ENCODE data around the gene PWWP2A. TPM values are rescaled to one million over a fixed set of nuclear protein-coding genes. Genes with fewer than 3 reads are reported as not detected.

PWWP2A gene
- total and polyA plus RNA-seq, 2 donors (not counting 1 experiment from before 2014, with no cell fraction given): 10.4 to 17.0 TPM

DNA sequence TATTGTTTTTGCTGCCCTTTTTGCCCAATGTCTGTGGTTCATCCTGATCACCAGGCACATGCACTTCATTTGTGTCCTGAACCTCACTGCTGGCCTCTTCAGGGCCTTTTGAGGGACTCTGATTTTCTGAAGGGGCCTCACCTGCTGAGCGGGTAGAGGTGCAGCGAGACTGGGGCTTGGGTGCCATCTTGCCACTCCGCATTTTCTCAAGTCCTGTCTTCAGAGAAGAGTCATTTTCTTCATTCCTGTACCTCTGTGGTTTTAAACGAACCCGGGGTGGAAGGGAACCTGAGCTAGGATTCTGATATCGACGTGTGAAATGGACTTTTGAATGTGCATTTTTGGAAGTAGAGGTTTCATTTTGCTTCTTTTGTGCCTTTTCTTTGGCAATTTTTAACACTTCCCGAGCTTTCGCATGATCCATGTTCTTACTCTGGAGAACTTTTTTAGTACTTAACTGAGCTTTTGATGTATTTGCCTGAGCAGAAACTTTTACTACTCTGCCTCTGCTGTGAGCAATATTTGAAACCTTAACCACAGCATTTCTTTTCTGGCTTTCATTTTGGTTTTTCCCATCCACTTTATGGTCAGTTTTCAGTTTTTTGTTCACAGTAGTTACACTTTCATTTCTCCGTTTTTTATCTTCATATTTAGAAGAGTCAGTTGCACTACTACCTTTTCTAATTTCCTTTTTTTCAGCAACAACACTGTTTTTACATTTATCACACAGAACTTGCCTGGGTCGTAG lies 26.1 kb downstream of the PWWP2A start:
- no peak for DNase-seq (ENCODE audit: low read depth in 2 of 2)
- H3K27ac ChIP-seq (ENCODE audit: insufficient read depth, low read length): no peak overlapping the region
- H4K20me1 ChIP-seq (ENCODE audit: control insufficient read depth, extremely low read depth, insufficient read depth, low read length): no peaks in the 10 kb centered on the region
- no peaks in the 10 kb centered on the region for H3K27me3 ChIP-seq (ENCODE audit: control insufficient read depth, insufficient read depth, low read length)
- no peak overlapping the region for H3K4me2 ChIP-seq (ENCODE audit: extremely low read depth, insufficient read depth, low read length)
- TF ChIP-seq EZH2 (IDR thresholded peaks at IDR 0.05; ENCODE audit: low read length, missing control alignments): no peak
- TF ChIP-seq CTCF (conservative IDR thresholded peaks at IDR 0.05 in 1 of 2, IDR thresholded peaks at IDR 0.05 in 1 of 2; ENCODE audit: low read depth in 1 of 2, low read length in 2 of 2): no peak
- no peak overlapping the region for H3K4me3 ChIP-seq (replicated peaks in 1 of 4; ENCODE audit: control extremely low read depth in 1 of 4, insufficient read depth in 1 of 4, low read depth in 3 of 4, low read length in 4 of 4)
- no peaks in the 10 kb centered on the region for H3K9me3 ChIP-seq (ENCODE audit: control insufficient read depth, insufficient read depth, low read depth, low read length)
- H2AFZ ChIP-seq (ENCODE audit: low read length): no peak overlapping the region
- H3K4me1 ChIP-seq (ENCODE audit: control insufficient read depth, extremely low read depth, insufficient read depth, low read length): no peaks in the 10 kb centered on the region
- no peak overlapping the region for H3K9ac ChIP-seq (ENCODE audit: insufficient read depth, low read length)
- peaks cover 5% of the 10 kb centered on the region for H3K36me3 ChIP-seq (ENCODE audit: control insufficient read depth, insufficient read depth, low read length)
- H3K79me2 ChIP-seq (ENCODE audit: control insufficient read depth, insufficient read depth, low read length): peaks cover 5% of the 10 kb centered on the region

- H3K27ac ChIP-seq (ENCODE audit: insufficient read depth, low read length): no peak overlapping the region
- no peak for TF ChIP-seq EZH2 (IDR thresholded peaks at IDR 0.05; ENCODE audit: low read length, missing control alignments)
- TF ChIP-seq CTCF (conservative IDR thresholded peaks at IDR 0.05 in 1 of 2, IDR thresholded peaks at IDR 0.05 in 1 of 2; ENCODE audit: low read depth in 1 of 2, low read length in 2 of 2): no peak
- H3K4me3 ChIP-seq (replicated peaks in 1 of 4; ENCODE audit: control extremely low read depth in 1 of 4, insufficient read depth in 1 of 4, low read depth in 3 of 4, low read length in 4 of 4): no peak overlapping the region
- DNase-seq (ENCODE audit: low read depth in 2 of 2): no peak
- no peaks in the 10 kb centered on the region for H3K9me3 ChIP-seq (ENCODE audit: control insufficient read depth, insufficient read depth, low read depth, low read length)
- H3K27me3 ChIP-seq (ENCODE audit: control insufficient read depth, insufficient read depth, low read length): no peaks in the 10 kb centered on the region
- no peaks in the 10 kb centered on the region for H3K4me1 ChIP-seq (ENCODE audit: control insufficient read depth, extremely low read depth, insufficient read depth, low read length)
- H4K20me1 ChIP-seq (ENCODE audit: control insufficient read depth, extremely low read depth, insufficient read depth, low read length): no peaks in the 10 kb centered on the region
- H3K4me2 ChIP-seq (ENCODE audit: extremely low read depth, insufficient read depth, low read length): no peak overlapping the region
- H3K79me2 ChIP-seq (ENCODE audit: control insufficient read depth, insufficient read depth, low read length): peaks cover 5% of the 10 kb centered on the region
- H3K9ac ChIP-seq (ENCODE audit: insufficient read depth, low read length): no peak overlapping the region
- peaks cover 5% of the 10 kb centered on the region for H3K36me3 ChIP-seq (ENCODE audit: control insufficient read depth, insufficient read depth, low read length)
- H2AFZ ChIP-seq (ENCODE audit: low read length): no peak overlapping the region
Measured at GRCh38 chr5:160092514-160092913, 26.7 kb downstream of the PWWP2A start.

DNA sequence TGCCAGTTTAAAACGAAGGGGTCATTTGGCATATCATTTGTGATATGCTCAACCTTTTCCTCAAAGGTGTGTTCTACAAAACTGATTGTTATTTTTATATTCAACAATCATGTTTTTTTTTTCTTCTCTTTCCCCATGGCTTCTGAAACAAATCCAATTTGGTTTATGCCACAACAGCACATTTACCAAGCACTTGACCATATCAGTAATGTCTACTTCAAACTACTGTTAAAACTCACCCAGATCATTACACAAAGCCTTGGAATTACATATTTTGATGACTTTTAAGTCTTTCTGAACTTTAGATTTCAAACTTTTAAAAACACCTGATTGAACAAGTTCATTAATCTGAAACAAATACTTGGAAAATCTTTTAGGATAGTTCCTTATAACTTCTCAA lies 29.2 kb downstream of the PWWP2A start:
- TF ChIP-seq CTCF (conservative IDR thresholded peaks at IDR 0.05 in 1 of 2, IDR thresholded peaks at IDR 0.05 in 1 of 2; ENCODE audit: low read depth in 1 of 2, low read length in 2 of 2): no peak
- TF ChIP-seq EZH2 (IDR thresholded peaks at IDR 0.05; ENCODE audit: low read length, missing control alignments): no peak
- DNase-seq (ENCODE audit: low read depth in 2 of 2): no peak
- H3K9ac ChIP-seq (ENCODE audit: insufficient read depth, low read length): no peak overlapping the region
- no peaks in the 10 kb centered on the region for H3K9me3 ChIP-seq (ENCODE audit: control insufficient read depth, insufficient read depth, low read depth, low read length)
- H3K4me1 ChIP-seq (ENCODE audit: control insufficient read depth, extremely low read depth, insufficient read depth, low read length): no peaks in the 10 kb centered on the region
- H2AFZ ChIP-seq (ENCODE audit: low read length): no peak overlapping the region
- H3K27ac ChIP-seq (ENCODE audit: insufficient read depth, low read length): no peak overlapping the region
- no peak overlapping the region for H3K4me3 ChIP-seq (replicated peaks in 1 of 4; ENCODE audit: control extremely low read depth in 1 of 4, insufficient read depth in 1 of 4, low read depth in 3 of 4, low read length in 4 of 4)
- H3K27me3 ChIP-seq (ENCODE audit: control insufficient read depth, insufficient read depth, low read length): no peaks in the 10 kb centered on the region
- peaks cover 5% of the 10 kb centered on the region for H3K36me3 ChIP-seq (ENCODE audit: control insufficient read depth, insufficient read depth, low read length)
- no peak overlapping the region for H3K4me2 ChIP-seq (ENCODE audit: extremely low read depth, insufficient read depth, low read length)
- no peaks in the 10 kb centered on the region for H3K79me2 ChIP-seq (ENCODE audit: control insufficient read depth, insufficient read depth, low read length)
- H4K20me1 ChIP-seq (ENCODE audit: control insufficient read depth, extremely low read depth, insufficient read depth, low read length): no peaks in the 10 kb centered on the region

Measured in fibroblast of lung (primary cell).